Kasumi-1 (cell line): ENCODE data around the gene RRN3.
"Not testable (repeated sequence)": the region's sequence is repeated elsewhere in the genome, so short reads cannot be mapped to it uniquely, and the experiment has no call there.

ENCODE experiments used
- DNase-seq, 2 experiments: peaks; one replicate each; lab custom pipeline; 2025; lab: John Stamatoyannopoulos, UW

The RRN3 gene

GRCh38 chr16:15051387-15051951 lies 42.6 kb downstream of the RRN3 start:
- DNase-seq: no peak

GRCh38 chr16:15050440-15050839 lies 43.6 kb downstream of the RRN3 start:
- not testable (repeated sequence) for DNase-seq

- DNase-seq: no peak
These were observed 44.4 kb downstream of the RRN3 start for GRCh38 chr16:15049581-15050180.

GRCh38 chr16:15046692-15047376 lies 47.2 kb downstream of the RRN3 start:
- no peak for DNase-seq

GRCh38 chr16:15045270-15045669 lies 48.8 kb downstream of the RRN3 start:
- not testable (repeated sequence) for DNase-seq

- no peak for DNase-seq
These were observed 49.8 kb downstream of the RRN3 start for GRCh38 chr16:15044286-15044685.

- DNase-seq: no peak
These were observed 50.7 kb downstream of the RRN3 start for GRCh38 chr16:15043344-15043743.

- DNase-seq: peak; percentile 15 to 29
These were observed 52.6 kb downstream of the RRN3 start for GRCh38 chr16:15041271-15042004.

GRCh38 chr16:15038689-15039088 lies 55.4 kb downstream of the RRN3 start:
- DNase-seq: no peak

- DNase-seq: no peak
These were observed 56.3 kb downstream of the RRN3 start for GRCh38 chr16:15037745-15038144.

- no peak for DNase-seq
These were observed 57.1 kb downstream of the RRN3 start for GRCh38 chr16:15037003-15037402.

GRCh38 chr16:15035163-15035729 lies 58.8 kb downstream of the RRN3 start:
- DNase-seq: no peak

GRCh38 chr16:15034266-15035162 lies 59.6 kb downstream of the RRN3 start:
- DNase-seq: no peak

- DNase-seq: no peak
These were observed 60.8 kb downstream of the RRN3 start for GRCh38 chr16:15033309-15033707.

- DNase-seq: peak in 1 of 2 experiments; percentile 27
These were observed 61.3 kb downstream of the RRN3 start for GRCh38 chr16:15032547-15033308.

- DNase-seq: peak; percentile 2 to 24
These were observed 62.5 kb downstream of the RRN3 start for GRCh38 chr16:15031586-15031985.

GRCh38 chr16:15031179-15031578 lies 62.9 kb downstream of the RRN3 start:
- peak; percentile 75 to 79 for DNase-seq

- DNase-seq: not testable (repeated sequence)
These were observed 64.3 kb downstream of the RRN3 start for GRCh38 chr16:15029749-15030148.

- not testable (repeated sequence) for DNase-seq
These were observed 65.0 kb downstream of the RRN3 start for GRCh38 chr16:15028801-15029698.

- not testable (repeated sequence) for DNase-seq
These were observed 65.7 kb downstream of the RRN3 start for GRCh38 chr16:15028345-15028715.
